HG02588 (cell line): Measurements from ENCODE around the gene SYCN.

Experiments
- ATAC-seq: cut with Tn5 transposase; IDR thresholded peaks from one replicate; pipeline ENCODE4 v1.9.1; 2021; ENCODE audit warnings: mild to moderate bottlenecking, moderate library complexity; ENCODE audit not compliant: unreplicated experiment

Gene SYCN

DNA sequence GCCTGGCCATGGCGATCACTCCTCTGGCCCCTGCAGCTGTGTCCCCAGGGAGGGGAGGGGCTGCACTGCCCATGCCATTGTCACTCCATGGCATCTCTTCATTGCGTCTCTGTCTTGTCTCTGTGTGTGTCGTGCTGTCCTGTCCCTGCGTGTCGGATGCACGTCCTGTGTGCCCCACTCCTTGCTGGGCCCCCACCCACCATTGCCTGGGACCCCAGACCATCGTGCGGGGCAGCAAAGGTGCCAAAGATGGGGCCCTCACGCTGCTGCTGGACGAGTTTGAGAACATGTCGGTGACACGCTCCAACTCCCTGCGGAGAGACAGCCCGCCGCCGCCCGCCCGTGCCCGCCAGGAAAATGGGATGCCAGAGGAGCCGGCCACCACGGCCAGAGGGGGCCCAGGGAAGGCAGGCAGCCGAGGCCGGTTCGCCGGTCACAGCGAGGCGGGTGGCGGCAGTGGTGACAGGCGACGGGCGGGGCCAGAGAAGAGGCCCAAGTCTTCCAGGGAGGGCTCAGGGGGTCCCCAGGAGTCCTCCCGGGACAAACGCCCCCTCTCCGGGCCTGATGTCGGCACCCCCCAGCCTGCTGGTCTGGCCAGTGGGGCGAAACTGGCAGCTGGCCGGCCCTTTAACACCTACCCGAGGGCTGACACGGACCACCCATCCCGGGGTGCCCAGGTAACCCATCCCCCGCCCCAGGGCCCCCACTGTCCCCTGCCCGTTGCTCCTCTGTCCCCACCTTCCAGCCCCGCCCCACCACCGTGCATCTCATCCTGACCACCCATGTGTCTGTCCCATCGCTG lies 31.2 kb downstream of the SYCN start:
- no peak for ATAC-seq

DNA sequence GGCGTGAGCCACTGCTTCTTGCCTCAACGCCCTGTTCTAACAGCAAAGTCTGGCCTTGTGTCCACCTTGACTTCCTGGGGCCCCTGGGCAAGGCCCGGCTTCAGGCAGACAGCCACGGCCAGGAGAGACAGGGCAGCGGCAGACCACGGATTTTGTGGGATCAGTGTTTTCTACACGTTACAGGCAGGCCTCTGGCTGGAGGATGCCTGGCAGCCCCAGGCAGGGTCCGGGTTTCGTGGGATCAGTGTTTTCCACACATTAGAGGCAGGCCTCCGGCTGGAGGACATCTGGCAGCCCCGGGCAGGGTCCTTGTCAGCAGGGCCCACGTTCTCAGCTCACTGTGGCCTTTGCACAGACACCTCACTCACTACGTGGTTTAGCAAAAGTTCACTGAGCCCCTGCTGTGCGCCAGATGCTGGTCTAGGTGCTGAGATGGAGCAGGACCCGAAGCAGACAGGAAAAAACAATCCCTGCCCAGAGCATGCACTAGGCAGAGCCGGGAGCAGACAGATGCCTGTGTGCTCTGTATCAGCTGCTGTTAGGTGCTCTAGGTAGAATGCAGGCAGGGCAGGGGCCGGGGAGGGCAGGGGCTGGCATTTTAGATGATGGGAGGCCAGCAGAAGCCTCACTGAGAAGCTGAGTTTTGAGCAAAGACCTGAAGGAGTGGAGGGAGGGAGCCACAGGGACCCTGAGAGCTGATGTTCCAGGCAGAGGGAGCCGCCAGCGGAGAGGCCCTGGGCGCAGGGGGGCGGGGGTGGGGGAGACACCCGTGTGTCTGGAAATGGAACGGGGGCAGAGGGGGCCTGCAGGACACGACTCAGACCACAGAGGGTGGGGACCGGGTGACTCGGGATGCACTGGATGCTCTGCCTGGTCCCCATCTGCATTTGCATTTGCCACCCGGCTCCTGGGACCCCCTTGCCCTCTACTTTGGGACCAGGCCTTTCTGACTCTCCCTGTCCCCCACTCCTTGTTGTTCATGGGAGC lies 32.3 kb downstream of the SYCN start:
- no peak for ATAC-seq

DNA sequence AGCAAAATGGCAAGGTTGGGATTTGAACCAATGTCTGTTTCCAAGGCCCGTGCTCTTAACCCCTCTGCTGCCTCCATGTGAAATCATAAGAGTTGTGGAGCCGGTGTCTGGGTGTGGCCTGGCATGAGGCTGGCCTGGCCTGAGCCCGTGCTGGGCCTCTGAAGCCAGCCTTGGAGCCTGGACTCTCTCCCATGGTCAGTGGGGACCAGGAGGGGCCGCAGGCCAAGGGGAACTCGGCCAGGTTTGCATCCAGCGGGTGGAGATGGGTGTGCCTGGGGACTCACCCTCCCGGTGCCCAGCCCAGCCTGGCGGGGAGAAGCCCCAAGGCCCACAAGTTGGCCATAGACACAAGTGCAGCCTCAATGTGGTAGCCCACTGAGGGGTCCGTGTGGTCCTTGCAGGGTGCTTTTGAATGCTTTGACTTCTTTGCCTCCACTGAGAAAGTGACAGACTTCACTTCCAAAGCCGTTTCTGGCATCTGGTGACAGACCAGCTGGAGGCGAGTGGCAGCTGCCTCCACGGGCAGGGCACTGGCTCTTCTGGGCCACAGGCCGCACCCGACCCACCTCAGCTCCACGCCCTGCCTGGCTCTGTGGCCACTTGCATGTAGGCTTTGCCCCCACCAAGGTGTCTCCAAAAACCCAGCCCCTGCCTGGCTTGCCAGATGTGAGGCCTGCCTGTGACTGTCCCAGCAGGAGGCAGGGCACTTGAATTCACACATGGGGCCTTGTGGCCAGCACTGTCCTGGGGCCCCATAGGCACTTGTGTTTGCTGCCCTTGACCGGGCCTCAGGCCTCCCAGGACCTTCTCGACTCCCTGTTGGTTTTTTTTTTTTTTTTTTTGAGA lies 33.5 kb downstream of the SYCN start:
- no peak for ATAC-seq

DNA sequence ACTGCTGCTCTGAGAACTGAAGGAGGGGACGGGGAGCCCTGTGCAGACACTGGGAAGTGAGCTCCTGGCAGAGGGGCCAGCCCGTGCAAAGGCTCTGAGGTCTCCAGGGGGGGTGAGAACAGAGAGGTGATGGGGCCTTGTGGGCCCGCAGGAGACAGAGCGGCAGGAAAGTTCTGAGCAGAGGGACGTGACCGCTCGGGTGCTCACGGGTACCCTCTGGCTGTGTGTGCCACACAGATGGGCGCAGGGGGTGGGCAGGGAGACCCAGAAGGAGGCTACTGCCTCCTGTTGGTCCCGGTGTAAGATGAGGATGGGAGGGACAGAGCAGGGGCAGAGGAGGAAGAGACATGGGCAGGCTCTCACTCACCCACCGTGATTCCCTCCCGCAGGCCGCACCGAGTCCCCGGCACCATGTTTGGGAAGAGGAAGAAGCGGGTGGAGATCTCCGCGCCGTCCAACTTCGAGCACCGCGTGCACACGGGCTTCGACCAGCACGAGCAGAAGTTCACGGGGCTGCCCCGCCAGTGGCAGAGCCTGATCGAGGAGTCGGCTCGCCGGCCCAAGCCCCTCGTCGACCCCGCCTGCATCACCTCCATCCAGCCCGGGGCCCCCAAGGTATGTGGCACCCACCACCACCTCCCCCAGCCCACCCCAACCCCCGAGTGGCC lies 34.8 kb downstream of the SYCN start:
- ATAC-seq: no peak

DNA sequence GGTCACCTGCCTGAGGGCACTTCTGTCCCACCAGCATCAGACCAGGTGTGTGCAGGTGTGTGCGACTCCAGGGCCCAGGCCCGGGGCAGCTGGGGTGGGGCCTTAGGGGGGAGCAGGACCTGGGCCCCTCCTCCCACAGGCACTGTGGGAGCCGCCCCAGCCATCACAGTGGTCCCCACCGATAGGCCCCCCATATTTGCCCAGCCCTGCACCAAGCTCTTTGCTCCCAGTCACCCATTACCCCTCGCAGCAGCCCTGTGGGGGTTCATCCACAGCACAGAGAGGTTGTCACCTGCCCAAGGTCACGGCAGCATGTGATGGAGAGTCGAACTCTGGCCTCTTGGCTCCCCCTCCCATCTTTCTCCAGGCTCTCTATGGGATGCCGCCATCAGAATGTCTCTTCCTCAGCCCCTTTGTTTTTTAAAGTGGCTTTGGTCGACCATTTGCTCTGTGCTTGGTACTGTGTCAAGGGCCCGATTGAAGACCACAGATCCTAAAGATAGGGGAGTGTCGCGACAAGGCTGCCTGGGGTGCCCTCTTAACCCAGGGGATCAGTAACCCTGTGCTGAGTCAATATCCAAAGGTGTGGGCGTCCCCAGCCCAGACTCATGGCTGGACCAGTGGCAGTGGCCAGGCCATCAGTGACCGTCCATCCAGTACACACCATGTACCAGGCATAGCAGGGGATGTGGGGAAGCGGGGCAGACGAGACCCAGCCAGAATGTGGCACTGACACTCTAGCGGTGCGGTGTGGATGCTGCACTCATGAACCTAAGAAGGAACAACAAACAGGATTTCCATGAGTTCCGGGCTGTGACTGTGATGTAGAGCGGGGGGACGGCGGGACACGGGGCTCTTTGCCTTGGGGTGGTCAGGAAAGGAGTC lies 35.6 kb downstream of the SYCN start:
- ATAC-seq: no peak

DNA sequence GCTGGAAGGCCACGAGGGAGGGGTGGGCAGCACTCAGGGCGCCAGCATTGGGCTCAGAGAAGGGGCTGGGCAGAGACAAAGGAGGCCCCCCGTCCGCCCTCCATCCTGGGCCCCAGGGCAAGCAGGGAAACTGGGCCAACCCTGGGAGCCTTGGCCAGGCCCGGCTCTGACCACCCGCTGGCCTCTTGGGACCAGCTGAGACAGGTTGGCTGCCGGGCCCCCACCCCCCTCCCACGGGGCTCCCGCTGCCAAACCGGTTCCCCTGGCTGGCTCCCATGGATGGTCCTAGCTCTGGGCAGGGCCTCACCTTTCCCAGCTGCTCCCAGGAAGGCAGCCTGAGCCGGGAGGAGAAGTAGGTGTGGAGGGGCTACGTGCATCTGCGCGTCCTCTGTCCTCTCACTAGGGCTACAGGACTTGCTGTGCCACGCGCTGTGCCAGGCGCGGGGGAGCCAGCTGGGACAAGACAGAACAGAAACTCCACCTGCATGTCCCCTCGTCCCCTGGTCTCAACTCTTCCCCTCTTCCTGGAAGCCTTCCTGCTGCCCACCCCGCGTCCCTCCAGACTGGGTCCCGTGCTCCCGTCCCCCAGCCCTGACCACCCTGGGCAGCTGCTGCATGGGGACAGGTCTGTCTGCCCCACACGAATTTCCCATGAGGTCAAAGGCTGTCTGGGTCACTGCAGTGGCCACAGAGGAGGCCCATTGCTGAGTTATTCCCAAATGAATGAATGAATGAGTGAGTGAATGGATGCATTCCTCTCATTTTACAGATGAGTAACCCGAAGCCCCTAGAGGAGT lies 36.4 kb downstream of the SYCN start:
- ATAC-seq: no peak

DNA sequence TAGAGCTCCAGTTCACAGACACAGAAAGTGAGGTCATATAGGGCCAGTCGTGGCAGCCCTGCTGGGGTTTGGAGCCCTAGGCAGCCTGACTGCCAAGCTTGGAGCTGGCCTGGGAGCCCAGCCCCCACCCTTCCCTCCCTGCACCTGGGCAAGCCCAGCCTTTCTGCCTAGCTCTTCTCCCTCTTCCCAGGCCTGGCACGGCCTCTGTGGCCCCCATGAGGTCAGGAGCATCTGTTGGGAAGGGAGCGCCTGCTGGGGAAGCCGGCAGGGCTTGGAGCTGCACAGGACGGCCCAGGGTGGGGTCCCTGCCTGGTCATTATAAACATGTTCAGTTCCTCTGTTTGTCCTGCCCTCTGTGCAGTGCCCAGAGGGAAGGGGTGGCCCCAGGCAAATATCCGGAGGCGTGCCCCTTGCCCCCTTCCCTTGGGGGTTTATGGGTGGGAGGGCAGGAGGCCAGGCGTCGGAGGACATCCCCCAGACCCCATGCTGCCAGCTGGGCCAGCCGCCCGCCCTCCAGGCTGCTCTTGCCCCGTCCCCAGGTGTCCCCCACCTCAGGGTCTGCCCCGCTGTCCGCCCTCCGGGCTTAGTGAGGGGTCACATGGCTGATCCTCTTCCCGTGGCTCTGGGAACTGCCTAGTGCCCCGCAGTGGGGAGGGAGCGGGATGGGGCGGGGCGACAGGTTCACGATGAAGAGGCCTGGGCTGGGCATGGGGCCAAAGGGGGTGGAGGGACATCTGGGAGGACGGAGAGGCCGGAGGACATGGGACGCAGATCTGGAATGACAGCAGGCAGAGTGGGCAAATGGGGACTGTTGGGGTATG lies 37.3 kb downstream of the SYCN start:
- no peak for ATAC-seq

DNA sequence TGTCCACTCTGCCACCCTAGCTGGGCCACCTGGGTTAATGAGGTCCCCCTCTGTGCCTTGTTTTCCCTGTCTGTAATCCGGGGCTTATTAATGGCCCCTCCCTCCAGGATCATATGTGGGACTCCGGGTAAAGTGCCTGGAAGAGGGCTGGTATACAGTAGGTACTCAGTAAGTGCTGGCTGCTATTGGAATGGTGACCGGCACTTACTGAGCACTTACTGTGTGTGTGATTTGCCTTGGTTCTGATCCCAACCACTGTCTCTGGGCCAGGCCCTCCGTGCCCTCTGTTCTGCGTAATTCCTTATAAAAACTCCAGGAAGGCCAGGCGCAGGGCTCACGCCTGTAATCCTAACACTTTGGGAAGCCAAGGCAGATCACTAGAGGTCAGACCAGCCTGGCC lies 38.2 kb downstream of the SYCN start:
- no peak for ATAC-seq

DNA sequence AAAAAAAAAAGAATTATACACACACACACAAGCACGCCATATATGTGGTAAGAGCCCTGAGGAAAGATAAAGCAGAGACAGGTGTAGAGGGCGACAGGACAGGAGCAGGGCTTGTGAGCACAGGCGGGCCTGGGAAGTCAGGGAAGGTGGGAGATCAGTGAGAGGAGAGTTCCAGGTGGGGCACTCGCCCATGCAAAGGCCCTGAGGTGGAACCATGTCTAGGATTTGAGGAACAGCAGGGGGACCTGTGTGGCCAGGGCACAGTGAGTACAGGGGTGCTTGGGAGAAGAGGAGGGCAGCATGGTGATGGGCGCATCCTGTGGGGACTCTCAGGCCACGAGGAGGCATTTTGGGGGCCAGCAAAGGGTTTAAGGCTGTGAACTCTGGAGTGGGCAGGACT lies 39.8 kb downstream of the SYCN start:
- no peak for ATAC-seq

DNA sequence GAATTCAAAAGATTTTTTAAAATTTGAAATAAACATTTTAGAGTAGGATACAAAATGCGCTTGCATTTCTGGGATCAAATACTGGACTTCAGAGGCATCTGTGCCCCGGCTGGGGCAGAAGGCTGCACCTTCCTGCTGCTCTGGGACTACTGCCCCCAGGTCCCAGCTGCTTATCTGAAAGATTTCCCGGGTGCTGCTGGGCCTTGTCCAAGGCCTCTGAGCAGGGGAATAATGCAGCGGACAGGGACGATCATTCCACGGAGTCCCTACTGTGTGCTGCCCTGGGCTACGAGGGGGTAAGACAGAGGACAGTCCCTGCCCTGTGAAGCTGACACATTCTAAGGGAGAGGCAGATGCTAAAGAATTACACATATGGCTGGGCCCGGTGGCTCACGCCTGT lies 40.4 kb downstream of the SYCN start:
- ATAC-seq: no peak

DNA sequence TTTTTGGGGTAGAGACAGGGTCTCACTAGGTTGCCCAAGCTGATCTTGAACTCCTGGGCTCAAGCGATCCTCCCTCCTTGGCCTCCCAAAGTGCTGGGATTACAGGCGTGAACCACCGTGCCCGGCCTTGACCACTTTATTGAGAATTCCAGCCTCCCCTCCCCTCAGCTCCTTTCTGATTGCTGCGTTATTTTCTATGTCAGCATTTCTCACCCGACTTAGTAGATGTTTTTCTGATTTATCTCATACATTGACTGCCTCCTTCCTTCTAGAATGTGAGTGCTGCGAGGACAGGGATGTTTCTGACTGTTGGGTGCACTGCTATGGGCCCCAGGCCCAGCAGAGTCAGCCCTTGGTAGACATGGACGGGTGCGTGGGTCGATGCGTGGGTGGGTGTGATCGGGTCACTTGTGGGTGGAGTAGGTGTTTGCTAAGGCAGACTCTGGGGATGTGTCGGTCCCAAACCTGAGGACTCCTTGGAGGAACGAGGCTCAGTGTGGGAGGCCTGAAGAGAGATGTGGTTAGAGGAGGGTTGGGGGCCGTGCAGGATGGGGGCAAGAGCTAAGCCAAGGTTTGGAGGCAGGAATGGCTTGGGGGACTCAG lies 41.5 kb downstream of the SYCN start:
- no peak for ATAC-seq

DNA sequence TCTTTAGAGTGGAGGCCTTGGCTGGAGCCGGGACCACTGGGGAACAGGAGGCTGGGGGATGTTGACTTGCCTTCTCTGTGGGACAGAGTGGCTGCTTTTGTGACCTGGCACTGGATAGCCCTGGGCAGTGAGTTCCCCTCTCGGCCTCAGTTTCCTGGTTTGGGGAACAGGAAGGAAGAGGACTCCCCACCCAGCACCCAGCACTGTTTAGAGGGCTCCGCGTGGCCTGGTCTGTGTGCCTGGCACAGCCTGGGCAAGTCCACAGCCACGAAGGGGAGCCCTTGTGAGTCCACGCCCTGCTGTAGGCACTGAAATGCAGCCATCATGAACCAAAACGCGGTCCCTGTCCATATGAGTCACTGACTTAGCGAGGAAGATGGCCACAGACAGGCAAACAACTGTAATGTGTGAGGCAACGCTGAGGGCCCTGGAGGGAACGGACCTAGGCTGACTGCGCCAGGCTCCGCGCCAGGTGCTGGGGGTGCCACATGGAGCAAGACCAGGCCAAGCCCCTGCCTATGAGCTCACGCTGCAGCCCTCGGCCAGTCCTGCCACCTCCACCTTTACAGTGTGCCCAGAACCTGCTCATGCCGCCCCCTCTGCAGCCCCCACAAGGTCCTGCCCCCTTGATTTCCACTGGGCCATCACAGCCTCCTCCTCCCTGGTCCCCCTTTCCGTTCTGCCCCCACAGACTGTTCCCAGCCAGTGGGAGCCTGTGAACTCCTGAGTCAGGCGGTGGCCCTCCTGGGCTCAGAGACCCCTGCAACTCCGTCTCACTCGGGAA lies 43.0 kb downstream of the SYCN start:
- ATAC-seq: no peak

DNA sequence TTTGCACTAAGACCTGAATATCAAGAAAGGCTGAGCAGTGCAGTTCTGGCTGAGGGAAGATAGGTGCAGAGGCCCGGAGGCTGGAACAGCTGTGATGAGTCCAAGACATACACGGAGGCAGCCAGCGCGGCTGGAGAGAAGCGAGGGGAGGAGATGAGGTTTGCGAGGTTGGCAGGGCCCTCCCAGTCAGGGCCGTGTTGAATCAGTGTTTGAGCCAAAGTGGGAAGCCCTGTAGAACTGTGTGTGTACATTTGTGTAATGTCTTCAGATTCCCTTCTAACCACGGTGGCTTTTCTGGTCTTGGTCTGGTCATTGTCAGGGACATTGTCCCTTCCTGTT lies 43.6 kb downstream of the SYCN start:
- ATAC-seq: no peak

DNA sequence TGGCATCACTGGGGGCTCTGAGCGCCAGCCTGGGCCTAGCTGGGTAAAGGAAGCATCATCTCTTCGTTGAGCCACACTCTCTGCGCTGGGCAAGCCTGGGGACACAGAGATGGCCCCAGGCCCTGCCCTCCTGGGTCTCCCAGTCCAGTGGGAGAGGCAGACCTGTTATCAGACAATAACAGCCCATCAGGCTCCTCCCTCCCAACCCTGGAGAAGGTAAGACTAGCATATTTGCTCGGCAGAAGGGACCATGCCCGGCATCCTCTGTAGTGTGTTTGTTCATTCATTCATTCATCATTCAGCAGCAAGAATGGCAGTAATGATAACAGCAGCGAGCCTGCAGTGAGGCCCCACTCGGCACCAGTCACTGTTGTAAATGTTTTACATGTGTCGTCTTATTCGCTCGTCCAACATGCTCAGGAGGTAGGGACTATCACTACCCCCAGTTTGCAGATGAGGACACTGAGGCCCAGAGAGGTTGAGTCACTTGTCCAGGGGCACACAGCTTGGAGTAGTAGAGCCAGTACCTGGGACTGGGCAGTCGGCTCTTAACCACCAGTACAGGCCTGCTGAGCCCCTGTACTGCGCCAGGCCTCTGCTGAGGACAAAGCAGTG lies 45.3 kb downstream of the SYCN start:
- no peak for ATAC-seq

DNA sequence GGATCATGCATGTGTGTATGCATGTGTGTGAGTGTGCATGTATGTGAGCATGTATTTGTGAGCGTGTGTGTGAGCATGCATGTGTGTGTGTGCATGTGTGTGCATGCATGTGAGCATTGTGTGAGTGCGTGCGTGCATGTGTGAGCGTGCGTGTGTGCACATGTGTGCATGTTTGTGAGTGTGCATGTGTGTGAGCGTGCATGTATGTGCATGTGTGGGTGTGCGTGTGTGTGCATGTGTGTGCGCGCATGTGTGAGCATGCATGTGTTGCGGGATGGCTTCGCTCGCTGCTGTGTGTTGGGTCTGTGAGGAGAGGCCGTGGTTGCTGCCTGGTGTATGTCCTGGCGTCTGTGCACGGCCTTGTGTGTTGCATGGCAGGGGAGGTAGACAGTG lies 46.1 kb downstream of the SYCN start:
- ATAC-seq: no peak

DNA sequence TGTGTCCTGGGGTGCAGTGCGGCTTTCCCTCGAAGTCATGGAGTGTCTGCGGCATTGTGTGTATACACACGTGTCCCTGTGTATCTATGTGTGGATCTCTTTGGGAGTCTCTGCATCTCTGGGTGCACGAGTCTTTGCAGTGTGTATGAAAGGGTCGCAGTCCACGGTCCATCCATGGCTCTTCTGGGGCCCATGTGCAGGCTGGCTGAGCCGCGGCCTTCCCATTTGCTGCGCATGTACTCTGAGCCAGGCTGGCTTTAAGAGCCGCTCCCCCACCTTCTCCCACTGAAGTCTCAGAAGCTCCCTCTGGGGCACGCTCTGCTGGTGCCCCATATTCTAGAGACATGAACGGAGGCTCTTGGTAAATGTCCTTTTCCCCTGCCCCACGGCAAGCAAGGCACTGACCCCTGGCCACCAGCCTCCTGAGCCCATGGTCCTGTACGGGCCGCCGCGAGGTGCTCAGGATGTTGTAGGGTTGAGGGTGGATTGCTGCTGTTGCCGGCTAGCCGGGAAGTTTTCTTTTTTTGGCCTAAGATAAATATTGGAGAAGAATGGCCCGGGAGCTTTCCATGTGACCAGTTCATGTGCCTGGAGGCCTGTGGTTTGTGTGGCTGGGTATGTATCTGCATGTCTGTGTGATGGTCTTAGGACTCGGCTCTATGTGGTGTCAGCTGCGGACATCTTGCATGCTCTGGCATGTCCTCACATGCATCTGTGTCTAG lies 46.6 kb downstream of the SYCN start:
- no peak for ATAC-seq
